H1 (cell line): ENCODE results near the gene VGLL2. TPM values are rescaled to one million over a fixed set of nuclear protein-coding genes. Genes with fewer than 3 reads are reported as not detected.

Source experiments
- CTCF ChIA-PET: fragments of 300-600 bp; sonication (Branson Sonifier 250); formaldehyde crosslinking; loops from one replicate; lab custom pipeline; 2021; ENCODE audit not compliant: partially characterized antibody; lab: Charles Lee
- POLR2A ChIA-PET: fragments of 300-600 bp; sonication (Branson Sonifier 250); formaldehyde crosslinking; loops from one replicate; lab custom pipeline; 2021; ENCODE audit warnings: inconsistent platforms; ENCODE audit not compliant: partially characterized antibody; lab: Charles Lee
- DNase-seq, 2 experiments: peaks; one replicate each; pipeline versions ENCODE4 v3.0.0 to v3.0.0-alpha.2; 2010 to 2022; ENCODE audit warnings: low spot score in 2 of 2, low read depth in 1 of 2, mixed read lengths in 1 of 2
- FAIRE-seq: peaks from 2 replicates; lab custom pipeline; 2011; peaks lifted over from hg19 to GRCh38; lab: Jason Lieb, UNC
- H2AFZ ChIP-seq: 2 replicates; pipeline ENCODE4 v1.8.1; 2012; ENCODE audit warnings: low read length, inconsistent platforms
- H2AK5ac ChIP-seq: 2 replicates; pipeline ENCODE4 v1.6.1; 2013; ENCODE audit warnings: low read depth, low read length
- H2BK120ac ChIP-seq: replicated peaks from 2 replicates; pipeline ENCODE3; 2013; ENCODE audit warnings: low read depth, low read length, inconsistent platforms
- H2BK12ac ChIP-seq: 2 replicates; pipeline ENCODE4 v1.6.1; 2013; ENCODE audit warnings: low read depth, low read length
- H2BK15ac ChIP-seq: 2 replicates; pipeline ENCODE4 v1.6.1; 2013; ENCODE audit warnings: low read length
- H2BK20ac ChIP-seq: 2 replicates; pipeline ENCODE4 v1.6.1; 2013; ENCODE audit warnings: low read length
- H2BK5ac ChIP-seq: 2 replicates; pipeline ENCODE4 v1.6.1; 2013; ENCODE audit warnings: low read depth, low read length
- H3K14ac ChIP-seq: 2 replicates; pipeline ENCODE4 v1.6.1; 2013; ENCODE audit warnings: inconsistent platforms; ENCODE audit not compliant: insufficient read length
- H3K18ac ChIP-seq: 2 replicates; pipeline ENCODE4 v1.6.1; 2013; ENCODE audit warnings: low read length; ENCODE audit errors: extremely low read depth
- H3K23ac ChIP-seq: 2 replicates; pipeline ENCODE4 v1.6.1; 2013; ENCODE audit warnings: inconsistent platforms; ENCODE audit not compliant: insufficient read length
- H3K23me2 ChIP-seq: 2 replicates; pipeline ENCODE4 v1.6.1; 2013; ENCODE audit warnings: low read depth, low read length
- H3K27ac ChIP-seq: 2 replicates; pipeline ENCODE4 v1.6.1; 2011; ENCODE audit warnings: low read depth, low read length, inconsistent platforms
- H3K27me3 ChIP-seq, 4 experiments: replicated peaks in 1 of 4; 1 replicate in 1 of 4; 2 replicates in 3 of 4; pipeline versions ENCODE4 v1.6.1 to v1.8.1; 2011 to 2013; ENCODE audit warnings: low read length in 3 of 4, mild to moderate bottlenecking in 3 of 4, inconsistent platforms in 2 of 4, mixed read lengths in 2 of 4, moderate library complexity in 1 of 4; ENCODE audit not compliant: control insufficient read depth in 3 of 4, insufficient read depth in 3 of 4; ENCODE audit errors: extremely low read depth in 1 of 4
- H3K36me3 ChIP-seq, 4 experiments: 2 replicates each; pipeline versions ENCODE4 v1.6.1 to v1.8.1; 2011 to 2013; ENCODE audit warnings: mild to moderate bottlenecking in 4 of 4, low read length in 3 of 4, moderate library complexity in 2 of 4, control low read depth in 1 of 4, inconsistent platforms in 1 of 4; ENCODE audit not compliant: insufficient read depth in 4 of 4, control insufficient read depth in 2 of 4
- H3K4ac ChIP-seq: replicated peaks from 2 replicates; pipeline ENCODE3; 2013; ENCODE audit warnings: low read length, low read depth, mixed read lengths, inconsistent platforms; ENCODE audit not compliant: insufficient read length
- H3K4me1 ChIP-seq, 4 experiments: replicated peaks in 1 of 4; 1 replicate in 1 of 4; 2 replicates in 3 of 4; pipeline versions ENCODE4 v1.6.1 to v1.8.1; 2011 to 2013; ENCODE audit warnings: low read length in 3 of 4, inconsistent platforms in 2 of 4, mixed read lengths in 1 of 4; ENCODE audit not compliant: insufficient read depth in 4 of 4, control insufficient read depth in 3 of 4
- H3K4me2 ChIP-seq, 2 experiments: 2 replicates each; pipeline versions ENCODE4 v1.6.1 to v1.8.1; 2011 to 2013; ENCODE audit warnings: low read depth in 2 of 2, low read length in 2 of 2, control low read depth in 1 of 2, inconsistent platforms in 1 of 2, mild to moderate bottlenecking in 1 of 2; ENCODE audit not compliant: insufficient read depth in 1 of 2
- H3K4me3 ChIP-seq, 4 experiments: fragments of 200-600, 300-600 bp in 1 of 4; sonication (generic), shearing (Covaris generic), sonication (Bioruptor Twin) in 1 of 4; 2 replicates each; pipeline versions ENCODE4 v1.5.1 to v1.8.1; 2011 to 2016; ENCODE audit warnings: low read length in 4 of 4, low read depth in 3 of 4, control low read depth in 2 of 4, inconsistent platforms in 2 of 4, mild to moderate bottlenecking in 2 of 4, mixed read lengths in 1 of 4, moderate library complexity in 1 of 4; ENCODE audit not compliant: insufficient read depth in 2 of 4; ENCODE audit errors: extremely low read depth in 1 of 4
- H3K56ac ChIP-seq: replicated peaks from 2 replicates; pipeline ENCODE3; 2013; ENCODE audit warnings: low read depth, mild to moderate bottlenecking, mixed read lengths, low read length, inconsistent platforms; ENCODE audit not compliant: insufficient read length
- H3K79me1 ChIP-seq: 2 replicates; pipeline ENCODE4 v1.6.1; 2013; ENCODE audit warnings: low read depth, low read length, control low read depth
- H3K79me2 ChIP-seq, 2 experiments: 2 replicates each; pipeline versions ENCODE4 v1.6.1 to v1.8.1; 2012 to 2013; ENCODE audit warnings: low read length in 2 of 2, mild to moderate bottlenecking in 2 of 2, inconsistent platforms in 1 of 2; ENCODE audit not compliant: insufficient read depth in 2 of 2, control insufficient read depth in 1 of 2
- H3K9ac ChIP-seq, 4 experiments: replicated peaks in 1 of 4; 1 replicate in 1 of 4; 2 replicates in 3 of 4; pipeline versions ENCODE4 v1.6.1 to v1.8.1; 2011 to 2013; ENCODE audit warnings: low read depth in 3 of 4, low read length in 3 of 4, control low read depth in 2 of 4, mild to moderate bottlenecking in 2 of 4, moderate library complexity in 2 of 4, inconsistent platforms in 1 of 4; ENCODE audit errors: extremely low read depth in 1 of 4
- H3K9me3 ChIP-seq, 2 experiments: 2 replicates each; pipeline versions ENCODE4 v1.6.1 to v1.8.1; 2012 to 2013; ENCODE audit warnings: mild to moderate bottlenecking in 2 of 2, moderate library complexity in 2 of 2, control low read depth in 1 of 2, inconsistent platforms in 1 of 2, low read depth in 1 of 2, low read length in 1 of 2, mixed read lengths in 1 of 2; ENCODE audit not compliant: insufficient read depth in 2 of 2
- H4K20me1 ChIP-seq, 2 experiments: replicated peaks in 1 of 2; 2 replicates each; pipeline versions ENCODE3 to v1.8.1; 2011 to 2013; ENCODE audit warnings: inconsistent platforms in 2 of 2, low read length in 2 of 2, mild to moderate bottlenecking in 1 of 2; ENCODE audit not compliant: insufficient read depth in 2 of 2, control insufficient read depth in 1 of 2
- H4K5ac ChIP-seq: 2 replicates; pipeline ENCODE4 v1.6.1; 2013; ENCODE audit warnings: low read length, low read depth, mixed read lengths, inconsistent platforms; ENCODE audit not compliant: insufficient read length
- H4K8ac ChIP-seq: 2 replicates; pipeline ENCODE4 v1.8.0; 2013; ENCODE audit warnings: mild to moderate bottlenecking, moderate library complexity, low read length, inconsistent platforms; ENCODE audit not compliant: insufficient read depth; ENCODE audit errors: extremely low read depth
- H4K91ac ChIP-seq: replicated peaks from 2 replicates; pipeline ENCODE3; 2013; ENCODE audit warnings: low read length, mixed read lengths, inconsistent platforms; ENCODE audit not compliant: insufficient read length
- CHD2 ChIP-seq: IDR thresholded peaks from 2 replicates; pipeline ENCODE4 v1.6.1; 2012; ENCODE audit warnings: low read length, improper control_type of control experiment
- CREB1 ChIP-seq: IDR thresholded peaks from 2 replicates; pipeline ENCODE4 v1.6.1; 2012; ENCODE audit warnings: inconsistent platforms
- HDAC6 ChIP-seq: IDR thresholded peaks from one replicate; pipeline ENCODE4 v1.7.1; 2012; ENCODE audit warnings: low read depth, mild to moderate bottlenecking, inconsistent platforms, low read length, moderate library complexity
- POLR2AphosphoS5 ChIP-seq: IDR thresholded peaks from 2 replicates; pipeline ENCODE4 v1.6.1; 2011; ENCODE audit warnings: low read depth, low read length
- SP1 ChIP-seq: IDR thresholded peaks from 2 replicates; pipeline ENCODE4 v1.6.1; 2011; ENCODE audit warnings: low read depth, low read length
- SUZ12 ChIP-seq: fragments of 200-600 bp; sonication (generic); IDR thresholded peaks from 2 replicates; pipeline ENCODE4 v1.6.1; 2012; ENCODE audit warnings: mild to moderate bottlenecking, inconsistent platforms, low read length, moderate library complexity, mixed read lengths
- WGBS, 2 experiments: shearing (Covaris generic) in 1 of 2; methylation state at CpG; one replicate each; pipeline versions ENCODE4 v1.1.6 to v1.1.7; 2013 to 2015; ENCODE audit warnings: low lambda C conversion rate in 2 of 2, mixed read lengths in 2 of 2, inconsistent platforms in 1 of 2, low coverage in 1 of 2, missing lambda C conversion rate in 1 of 2; ENCODE audit not compliant: insufficient replicate concordance in 2 of 2, insufficient coverage in 1 of 2, insufficient read length in 1 of 2; ENCODE audit errors: extremely low coverage in 1 of 2, missing lambda C conversion rate in 1 of 2; 5-methylcytosine and 5-hydroxymethylcytosine counted together
- polyA plus RNA-seq, 7 experiments: library from polyadenylated mRNA; depleted of rRNA in 3 of 7; stranded (reverse) in 5 of 7; unstranded in 2 of 7; fragments of >200 nt in 5 of 7; fragments of 200-250 nt in 2 of 7; gene quantifications; 1 replicate in 5 of 7; 2 replicates in 1 of 7; 4 replicates in 1 of 7; pipeline versions ENCODE4 v1.2.1 to v1.2.3, GENCODE V29; 2011 to 2013; ENCODE audit warnings: missing spikeins in 2 of 7, mixed read lengths in 2 of 7
- total RNA-seq: library from RNA; stranded (reverse); fragmentation: NEBNext Ultra II Directional; extraction: Animal tissue kit (Norgen Biotek cat#: 25700); gene quantifications from 2 replicates; pipeline ENCODE4 v1.2.1, GENCODE V29; 2021
- TF ChIP-seq, protein P1 (sequence below): IDR thresholded peaks from 2 replicates; pipeline ENCODE4 v1.6.1; 2012; ENCODE audit warnings: inconsistent platforms

The VGLL2 gene
- total and polyA plus RNA-seq, 2 of the 8 experiments (the other 6 are each of a cell fraction or from before 2014, with no cell fraction given): not detected

DNA sequence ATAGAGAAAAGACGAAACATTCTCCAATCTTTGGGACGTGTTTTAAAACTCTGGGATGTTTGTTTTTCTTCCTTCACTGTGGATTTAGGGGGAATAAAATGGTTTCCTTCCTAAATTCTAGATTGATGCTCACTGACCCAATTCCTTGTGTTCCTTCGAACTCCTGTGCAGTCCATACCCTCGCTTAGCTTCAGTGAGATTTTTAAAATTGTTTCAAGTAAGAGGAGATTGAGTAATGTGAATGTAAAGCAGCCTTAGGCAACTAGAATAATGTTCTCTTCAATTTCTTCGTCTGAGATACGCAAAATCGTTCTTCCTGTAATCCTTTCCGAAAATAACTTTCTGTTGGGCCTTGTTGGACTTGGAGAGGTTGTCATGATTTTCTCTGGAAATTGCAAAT is 2.6 kb upstream of the VGLL2 start:
- Histone ChIP-seq H3K9ac (no peak overlapping the region), H2BK120ac (no peak overlapping the region), H3K79me2 (no peaks in the 10 kb centered on the region), H2BK20ac (no peak overlapping the region), H4K91ac (no peak overlapping the region), H4K8ac (no peak overlapping the region), H3K27ac (no peak overlapping the region), H2AK5ac (no peak overlapping the region), H3K4me2 (no peak overlapping the region; a peak in 1 of 4 replicates), H3K4me1 (peaks cover 3 to 13% (median 6%) of the 10 kb centered on the region in 4 experiments; a peak in 6 of 7 replicates), H3K4ac (no peak overlapping the region), H2BK15ac (no peak overlapping the region), H3K23me2 (peaks cover 14% of the 10 kb centered on the region; the same call in 1 of the 2 replicates), H3K18ac (no peak overlapping the region), H4K5ac (no peak overlapping the region), H3K56ac (no peak overlapping the region), H3K4me3 (no peak overlapping the region), H3K9me3 (no peaks in the 10 kb centered on the region; a peak in 1 of 4 replicates), H2BK12ac (no peak overlapping the region), H3K36me3 (no peaks in the 10 kb centered on the region), H2BK5ac (no peak overlapping the region), H3K14ac (no peak overlapping the region), H4K20me1 (peaks cover 2 to 10% of the 10 kb centered on the region in 2 experiments), H3K79me1 (no peaks in the 10 kb centered on the region), H3K27me3 (peaks cover 49 to 63% (median 58%) of the 10 kb centered on the region in 4 experiments), H2AFZ (no peak overlapping the region), H3K23ac (no peak overlapping the region)
- DNase-seq (no peak), FAIRE-seq (no peak)
- WGBS, 2 experiments: 84% methylated on average over 8 of the region's 8 CpGs; no CpG with 5 or more reads in 1 of the 2 experiments
- TF ChIP-seq SUZ12: no peak
- TF ChIP-seq CHD2: no peak
- TF ChIP-seq SP1: no peak
- TF ChIP-seq HDAC6: no peak
- TF ChIP-seq CREB1: no peak
- TF ChIP-seq POLR2AphosphoS5: no peak
- TF ChIP-seq, protein P1, sequence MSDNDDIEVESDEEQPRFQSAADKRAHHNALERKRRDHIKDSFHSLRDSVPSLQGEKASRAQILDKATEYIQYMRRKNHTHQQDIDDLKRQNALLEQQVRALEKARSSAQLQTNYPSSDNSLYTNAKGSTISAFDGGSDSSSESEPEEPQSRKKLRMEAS: no peak
- POLR2A ChIA-PET: no interaction called here
- CTCF ChIA-PET: interaction anchor here (1.1 to 2.5 kb wide), 3 partner anchors 10 to 94 kb away, joined by 3 to 6 read pairs (median 3); no protein-coding TSS in a partner anchor
